Activated T-cell treated with anti-CD3 and anti-CD28 coated beads, Interleukin-2, amount 50 U/mL, for 72 hours (primary cell): ENCODE measurements around the gene GPR137B. TPM values are rescaled to one million over a fixed set of nuclear protein-coding genes. Genes with fewer than 3 reads are reported as not detected.

Experiments used
- ATAC-seq, 2 donors: fragments of 150-1000 bp; cut with Tn5 transposase; replicated peaks in 1 of 2; 2 replicates each; pipeline ENCODE4 v1.10.0; 2021; ENCODE audit warnings: moderate library complexity in 2 of 2, mild to moderate bottlenecking in 1 of 2
- DNase-seq, 2 donors: peaks; one replicate each; pipeline ENCODE4 v3.0.0; 2021 to 2022; ENCODE audit warnings: mixed read lengths in 1 of 2
- H3K27ac Mint-ChIP-seq: one replicate; pipeline ENCODE4 v1.8.0; 2022; ENCODE audit warnings: mild to moderate bottlenecking, moderate library complexity, mixed read lengths
- H3K27me3 Mint-ChIP-seq: one replicate; pipeline ENCODE4 v1.8.0; 2022; ENCODE audit warnings: low read depth, mixed read lengths
- H3K36me3 Mint-ChIP-seq, 2 donors: one replicate each; pipeline ENCODE4 v1.8.0; 2022; ENCODE audit warnings: mixed read lengths in 2 of 2, mild to moderate bottlenecking in 1 of 2; ENCODE audit not compliant: insufficient read depth in 2 of 2
- H3K4me1 Mint-ChIP-seq: one replicate; pipeline ENCODE4 v1.8.0; 2022; ENCODE audit warnings: low read depth, mixed read lengths
- H3K4me3 Mint-ChIP-seq, 2 donors: one replicate each; pipeline ENCODE4 v1.8.0; 2022; ENCODE audit warnings: mild to moderate bottlenecking in 2 of 2, mixed read lengths in 2 of 2, moderate library complexity in 2 of 2
- H3K9me3 Mint-ChIP-seq, 2 donors: one replicate each; pipeline ENCODE4 v1.8.0; 2022; ENCODE audit warnings: mixed read lengths in 2 of 2
- total RNA-seq, 2 donors: library from RNA; stranded (reverse); gene quantifications; one replicate each; pipeline ENCODE4 v1.2.3, GENCODE V29; 2022

Gene GPR137B
- total RNA-seq, 2 donors from 2014 or later = 4.7 to 7.1 TPM

GRCh38 chr1:236124965-236125364, 17.4 kb upstream of the GPR137B start:
- Mint-ChIP-seq H3K4me1 (peaks cover 30% of the 10 kb centered on the region), H3K9me3 (no peaks in the 10 kb centered on the region), H3K27ac (no peak overlapping the region), H3K4me3 (no peak overlapping the region), H3K36me3 (peaks cover 0 to 2% of the 10 kb centered on the region in 2 donors), H3K27me3 (peaks cover 52% of the 10 kb centered on the region)
- no peak for ATAC-seq
- DNase-seq = peak in 1 of 2 donors; percentile 12

- H3K27ac Mint-ChIP-seq = no peak overlapping the region
- H3K27me3 Mint-ChIP-seq = peaks cover 56% of the 10 kb centered on the region
- no peaks in the 10 kb centered on the region for H3K9me3 Mint-ChIP-seq
- peaks cover 0 to under 1% of the 10 kb centered on the region in 2 donors for H3K36me3 Mint-ChIP-seq
- ATAC-seq (no peak), DNase-seq (no peak)
- H3K4me3 Mint-ChIP-seq = no peak overlapping the region
- peaks cover 10% of the 10 kb centered on the region for H3K4me1 Mint-ChIP-seq
Measured at GRCh38 chr1:236127045-236127444, 15.3 kb upstream of the GPR137B start.

- Mint-ChIP-seq H3K4me3 (no peak overlapping the region), H3K9me3 (no peaks in the 10 kb centered on the region), H3K27me3 (peaks cover 64% of the 10 kb centered on the region), H3K27ac (no peak overlapping the region), H3K4me1 (peaks cover 4% of the 10 kb centered on the region), H3K36me3 (no peaks in the 10 kb centered on the region)
- ATAC-seq (no peak), DNase-seq (no peak)
Measured at GRCh38 chr1:236128646-236129178, 13.6 kb upstream of the GPR137B start.

- peaks cover 4% of the 10 kb centered on the region for H3K4me1 Mint-ChIP-seq
- peaks cover 61% of the 10 kb centered on the region for H3K27me3 Mint-ChIP-seq
- H3K4me3 Mint-ChIP-seq = no peak overlapping the region
- no peaks in the 10 kb centered on the region for H3K36me3 Mint-ChIP-seq
- no peaks in the 10 kb centered on the region for H3K9me3 Mint-ChIP-seq
- no peak for ATAC-seq
- DNase-seq = no peak
- no peak overlapping the region for H3K27ac Mint-ChIP-seq
Measured at GRCh38 chr1:236129306-236129705, 13.0 kb upstream of the GPR137B start.

GRCh38 chr1:236130372-236130771, 12.0 kb upstream of the GPR137B start:
- ATAC-seq (no peak), DNase-seq (no peak)
- Mint-ChIP-seq H3K4me1 (no peaks in the 10 kb centered on the region), H3K4me3 (no peak overlapping the region), H3K27me3 (peaks cover 61% of the 10 kb centered on the region), H3K36me3 (no peaks in the 10 kb centered on the region), H3K27ac (no peak overlapping the region), H3K9me3 (no peaks in the 10 kb centered on the region)

- Mint-ChIP-seq H3K9me3 (no peaks in the 10 kb centered on the region), H3K4me3 (no peak overlapping the region), H3K27me3 (peaks cover 57% of the 10 kb centered on the region), H3K36me3 (no peaks in the 10 kb centered on the region), H3K27ac (no peak overlapping the region), H3K4me1 (no peaks in the 10 kb centered on the region)
- DNase-seq = no peak
- no peak for ATAC-seq
Measured at GRCh38 chr1:236131916-236132315, 10.4 kb upstream of the GPR137B start.

- Mint-ChIP-seq H3K27me3 (peaks cover 60% of the 10 kb centered on the region), H3K4me1 (no peaks in the 10 kb centered on the region), H3K27ac (no peak overlapping the region), H3K36me3 (no peaks in the 10 kb centered on the region), H3K9me3 (no peaks in the 10 kb centered on the region), H3K4me3 (no peak overlapping the region)
- DNase-seq (no peak), ATAC-seq (no peak)
Measured at GRCh38 chr1:236132420-236133046, 9.8 kb upstream of the GPR137B start.

- H3K36me3 Mint-ChIP-seq = no peaks in the 10 kb centered on the region
- H3K9me3 Mint-ChIP-seq = no peaks in the 10 kb centered on the region
- DNase-seq = no peak
- no peak overlapping the region for H3K27ac Mint-ChIP-seq
- no peak overlapping the region for H3K4me3 Mint-ChIP-seq
- no peak for ATAC-seq
- no peaks in the 10 kb centered on the region for H3K4me1 Mint-ChIP-seq
- peaks cover 63% of the 10 kb centered on the region for H3K27me3 Mint-ChIP-seq
Measured at GRCh38 chr1:236133339-236133738, 9.0 kb upstream of the GPR137B start.

GRCh38 chr1:236133802-236134201, 8.5 kb upstream of the GPR137B start:
- no peak overlapping the region for H3K4me3 Mint-ChIP-seq
- H3K9me3 Mint-ChIP-seq = no peaks in the 10 kb centered on the region
- no peaks in the 10 kb centered on the region for H3K4me1 Mint-ChIP-seq
- H3K36me3 Mint-ChIP-seq = no peaks in the 10 kb centered on the region
- ATAC-seq (no peak), DNase-seq (no peak)
- H3K27me3 Mint-ChIP-seq = peaks cover 68% of the 10 kb centered on the region
- H3K27ac Mint-ChIP-seq = no peak overlapping the region

- Mint-ChIP-seq H3K9me3 (no peaks in the 10 kb centered on the region), H3K27me3 (peaks cover 82% of the 10 kb centered on the region), H3K36me3 (peaks cover 1 to 3% of the 10 kb centered on the region in 2 donors)
Measured at GRCh38 chr1:236137285-236137852, 5.0 kb upstream of the GPR137B start.

GRCh38 chr1:236139495-236139894, 2.8 kb upstream of the GPR137B start:
- ATAC-seq (no peak), DNase-seq (no peak)
- Mint-ChIP-seq H3K4me1 (peaks cover 27% of the 10 kb centered on the region), H3K27me3 (peaks cover 65% of the 10 kb centered on the region), H3K36me3 (peaks cover 4 to 6% of the 10 kb centered on the region in 2 donors), H3K27ac (no peak overlapping the region), H3K9me3 (no peaks in the 10 kb centered on the region), H3K4me3 (no peak overlapping the region)

More at GRCh38 chr1:236137285-236137852, 5.0 kb upstream of the GPR137B start:
- Mint-ChIP-seq H3K4me1 (peaks cover 8% of the 10 kb centered on the region), H3K27ac (no peak overlapping the region), H3K4me3 (no peak overlapping the region)
- ATAC-seq = no peak
- no peak for DNase-seq

- DNase-seq (no peak), ATAC-seq (no peak)
- H3K4me3 Mint-ChIP-seq = peak overlapping the region; percentile 90 to 94
- H3K9me3 Mint-ChIP-seq = no peaks in the 10 kb centered on the region
- H3K36me3 Mint-ChIP-seq = peaks cover 4 to 6% of the 10 kb centered on the region in 2 donors
- H3K27me3 Mint-ChIP-seq = peaks cover 52% of the 10 kb centered on the region
- peaks cover 37% of the 10 kb centered on the region for H3K4me1 Mint-ChIP-seq
- no peak overlapping the region for H3K27ac Mint-ChIP-seq
Measured at GRCh38 chr1:236140705-236141446, 1.5 kb upstream of the GPR137B start.
